ENCODE measurements around the gene VSTM2L. TPM values are rescaled to one million over a fixed set of nuclear protein-coding genes. Genes with fewer than 3 reads are reported as not detected.

The VSTM2L gene
- total and polyA plus RNA-seq, 2 of the 4 experiments (the other 2 are of a cell fraction): 0.18 to 0.19 TPM

DNA sequence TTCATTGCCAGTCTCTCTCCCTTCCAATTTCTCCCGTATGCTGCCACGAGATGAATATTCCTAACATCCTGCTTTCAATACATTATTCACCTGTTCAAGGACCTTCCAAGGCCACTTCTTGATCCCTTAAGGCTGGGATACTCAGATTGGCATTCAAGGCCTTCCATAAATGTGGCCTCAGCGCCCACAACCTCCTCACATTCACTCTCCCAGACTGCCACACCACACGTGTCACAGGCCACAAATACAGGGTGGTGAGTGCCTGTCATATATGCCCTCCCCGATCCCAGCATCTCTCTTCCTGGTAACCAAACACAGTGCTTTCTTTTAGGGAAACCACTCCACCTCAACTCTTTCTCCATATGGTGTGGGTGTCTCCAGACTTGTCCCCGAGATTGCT, 74.9 kb downstream of the VSTM2L start:
- intact Hi-C loops (cut with micrococcal nuclease): no loop called here
- no peak overlapping the region for H4K8ac ChIP-seq (ENCODE audit: low read depth in 2 of 2, low read length in 2 of 2)
- H4K5ac ChIP-seq (ENCODE audit: low read depth, low read length): no peak overlapping the region
- no peak overlapping the region for H2BK15ac ChIP-seq (ENCODE audit: low read depth, low read length)
- no peak overlapping the region for H2AK5ac ChIP-seq (ENCODE audit: low read depth, low read length)
- CTCF ChIA-PET: no interaction called here
- no peak overlapping the region for H2BK5ac ChIP-seq (ENCODE audit: low read depth, low read length, poor library complexity, severe bottlenecking)
- no peak overlapping the region for H2BK120ac ChIP-seq (ENCODE audit: low read depth, low read length)
- BruUV-seq (replicated peaks): no TSS peak
- no peak overlapping the region for H2AK9ac ChIP-seq (replicated peaks; ENCODE audit: low read depth, low read length, poor library complexity)
- dilution Hi-C loops (cut with HindIII; ENCODE audit: low sequenced_read_pairs, unreplicated experiment): no loop called here
- H3K14ac ChIP-seq (replicated peaks; ENCODE audit: low read depth, low read length): no peak overlapping the region
- H3K79me1 ChIP-seq (ENCODE audit: low read depth in 1 of 2, low read length in 2 of 2): no peaks in the 10 kb centered on the region
- no peaks in the 10 kb centered on the region for H3K4me1 ChIP-seq (ENCODE audit: control insufficient read depth, insufficient read depth, low read length)
- POLR2A ChIA-PET (ENCODE audit: unreplicated experiment): no interaction called here
- H3K9me1 ChIP-seq (ENCODE audit: insufficient read depth, low read length): no peaks in the 10 kb centered on the region
- no peaks in the 10 kb centered on the region for H4K20me1 ChIP-seq (ENCODE audit: insufficient read depth, low read length)
- TF ChIP-seq RFX5 (IDR thresholded peaks at IDR 0.05; ENCODE audit: low read depth, low read length): no peak
- TF ChIP-seq, protein P1, sequence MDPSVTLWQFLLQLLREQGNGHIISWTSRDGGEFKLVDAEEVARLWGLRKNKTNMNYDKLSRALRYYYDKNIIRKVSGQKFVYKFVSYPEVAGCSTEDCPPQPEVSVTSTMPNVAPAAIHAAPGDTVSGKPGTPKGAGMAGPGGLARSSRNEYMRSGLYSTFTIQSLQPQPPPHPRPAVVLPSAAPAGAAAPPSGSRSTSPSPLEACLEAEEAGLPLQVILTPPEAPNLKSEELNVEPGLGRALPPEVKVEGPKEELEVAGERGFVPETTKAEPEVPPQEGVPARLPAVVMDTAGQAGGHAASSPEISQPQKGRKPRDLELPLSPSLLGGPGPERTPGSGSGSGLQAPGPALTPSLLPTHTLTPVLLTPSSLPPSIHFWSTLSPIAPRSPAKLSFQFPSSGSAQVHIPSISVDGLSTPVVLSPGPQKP (IDR thresholded peaks at IDR 0.05; ENCODE audit: borderline replicate concordance, low read depth, low read length): no peak
- no peak for TF ChIP-seq NFE2L2 (IDR thresholded peaks at IDR 0.05; ENCODE audit: low read depth, low read length)
- H3K4me2 ChIP-seq (ENCODE audit: low read depth, low read length): no peak overlapping the region
- no peak overlapping the region for H3K9ac ChIP-seq (ENCODE audit: low read depth, low read length)
- H2AFZ ChIP-seq (replicated peaks; ENCODE audit: low read length, poor library complexity): no peak overlapping the region
- ATAC-seq (ENCODE audit: low read depth): no peak
- H3K56ac ChIP-seq (ENCODE audit: extremely low read depth, insufficient read depth, low read length): no peak overlapping the region
- no peaks in the 10 kb centered on the region for H3K9me3 ChIP-seq (ENCODE audit: control insufficient read depth, insufficient read depth, low read length)
- no peak for DNase-seq
- H3K18ac ChIP-seq (ENCODE audit: low read depth, low read length): no peak overlapping the region
- no peak overlapping the region for H2BK20ac ChIP-seq (ENCODE audit: low read depth, low read length)
- no peak overlapping the region for H3K4me3 ChIP-seq (ENCODE audit: insufficient read depth, low read depth, low read length)
- WGBS, 2 experiments (ENCODE audit: extremely low coverage in 2 of 2, insufficient read length in 1 of 2): 71% methylated on average over 2 of the region's 6 CpGs; no CpG with 5 or more reads in 1 of the 2 experiments
- no peak overlapping the region for H3K27ac ChIP-seq (ENCODE audit: insufficient read depth, low read length)
- peaks cover 1% of the 10 kb centered on the region for H3K36me3 ChIP-seq (ENCODE audit: control insufficient read depth, insufficient read depth, low read length)
- no peak overlapping the region for H4K91ac ChIP-seq (ENCODE audit: insufficient read depth, low read depth, low read length)
- no peak overlapping the region for H3K4ac ChIP-seq (ENCODE audit: low read depth, low read length)
- H3K23ac ChIP-seq (ENCODE audit: low read depth, low read length): no peak overlapping the region
- H3K27me3 ChIP-seq (ENCODE audit: control insufficient read depth, insufficient read depth, low read length): no peaks in the 10 kb centered on the region; the same call in 1 of the 2 replicates
- in situ Hi-C loops (cut with MboI; ENCODE audit: low sequenced_read_pairs): no loop called here
